ENCODE measurements around the gene NFIA. TPM values are rescaled to one million over a fixed set of nuclear protein-coding genes. Genes with fewer than 3 reads are reported as not detected.
A peak's percentile ranks its signal among the peaks of the same experiment; 100 is the strongest.

The NFIA gene
- total RNA-seq, 4 donors from 2014 or later = 32.0 to 160 (median 32.9) TPM

GRCh38 chr1:61449410-61449809, 367.0 kb downstream of the NFIA start:
- DNase-seq = no peak
- Histone ChIP-seq H3K4me1 (peaks cover 0 to 38% (median 3%) of the 10 kb centered on the region in 4 donors), H3K36me3 (no peaks in the 10 kb centered on the region), H3K9me3 (no peaks in the 10 kb centered on the region), H3K4me3 (no peak overlapping the region), H3K27ac (peak overlapping the region in 3 of 4 donors; percentile 16 to 65 (median 56)), H3K27me3 (no peaks in the 10 kb centered on the region)
- TF ChIP-seq CTCF (IDR thresholded peaks at IDR 0.05) (no peak), POLR2A (IDR thresholded peaks at IDR 0.05) (no peak)

DNA sequence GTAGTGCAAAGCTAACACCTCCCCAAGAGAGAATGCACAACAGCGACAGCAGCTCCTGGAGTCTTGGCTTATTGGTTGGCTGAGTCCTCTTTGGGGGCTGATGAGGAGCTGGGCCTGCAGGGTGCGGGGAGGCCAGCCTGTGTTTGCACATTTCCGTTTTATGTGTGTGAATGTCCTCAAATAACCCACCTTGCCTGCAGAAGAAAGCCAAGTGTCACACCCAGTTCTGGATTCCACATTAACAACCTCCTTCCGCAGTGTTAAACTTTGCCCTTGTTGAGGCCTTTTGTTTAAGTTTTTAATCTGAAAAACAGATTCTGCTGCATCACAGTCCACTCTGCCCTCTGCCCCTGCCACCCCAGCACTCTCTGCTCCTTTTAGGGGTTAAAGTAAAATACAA, 368.1 kb downstream of the NFIA start:
- Histone ChIP-seq H3K4me1 (peaks cover 0 to 37% (median 3%) of the 10 kb centered on the region in 4 donors), H3K27me3 (no peaks in the 10 kb centered on the region), H3K36me3 (peaks cover 0 to 2% (median 0%) of the 10 kb centered on the region in 3 donors), H3K27ac (peak overlapping the region; percentile 20 to 65 (median 52)), H3K9me3 (no peaks in the 10 kb centered on the region), H3K4me3 (no peak overlapping the region)
- TF ChIP-seq CTCF (IDR thresholded peaks at IDR 0.05) (no peak), POLR2A (IDR thresholded peaks at IDR 0.05) (no peak)
- DNase-seq = no peak

DNA sequence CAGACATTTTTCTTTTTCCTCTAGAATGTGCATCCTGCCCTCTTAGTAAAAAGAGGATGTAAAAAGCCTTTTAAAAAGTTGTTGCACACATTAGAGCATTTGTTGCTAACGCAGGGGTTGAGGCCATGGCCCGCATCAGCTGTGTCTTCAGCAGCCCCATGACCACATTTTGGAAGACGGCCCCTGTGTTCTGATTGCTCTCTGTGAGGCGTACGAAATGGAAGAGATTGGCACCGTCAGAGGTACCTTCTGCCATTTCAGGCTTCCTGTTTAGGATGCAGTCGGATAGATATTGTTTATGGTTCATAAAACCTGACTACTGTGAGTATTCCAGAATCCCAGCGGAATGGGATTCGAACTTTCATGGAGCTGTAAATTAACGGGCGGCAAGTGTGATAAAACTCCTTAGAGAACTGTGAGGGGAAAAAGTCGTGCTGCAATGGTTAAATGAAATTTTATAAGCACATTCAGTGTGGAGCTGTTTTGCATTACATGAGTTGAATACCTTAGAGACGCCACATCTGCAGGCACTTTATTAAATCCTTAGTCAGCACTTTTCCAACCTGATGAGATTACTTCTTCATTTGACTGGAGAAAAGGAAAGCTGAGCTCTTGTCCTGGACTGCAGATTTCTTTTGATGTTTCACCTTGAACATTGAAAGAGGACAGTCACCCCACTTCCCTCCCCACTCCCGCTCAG, 368.7 kb downstream of the NFIA start:
- Histone ChIP-seq H3K4me1 (peaks cover 0 to 37% (median 3%) of the 10 kb centered on the region in 4 donors), H3K27ac (peak overlapping the region in 3 of 4 donors; percentile 48 to 65 (median 56)), H3K9me3 (no peaks in the 10 kb centered on the region), H3K27me3 (no peaks in the 10 kb centered on the region), H3K4me3 (no peak overlapping the region), H3K36me3 (peaks cover 0 to 7% (median 0%) of the 10 kb centered on the region in 3 donors)
- no peak for TF ChIP-seq POLR2A (IDR thresholded peaks at IDR 0.05)
- TF ChIP-seq CTCF (IDR thresholded peaks at IDR 0.05) = no peak
- no peak for DNase-seq

DNA sequence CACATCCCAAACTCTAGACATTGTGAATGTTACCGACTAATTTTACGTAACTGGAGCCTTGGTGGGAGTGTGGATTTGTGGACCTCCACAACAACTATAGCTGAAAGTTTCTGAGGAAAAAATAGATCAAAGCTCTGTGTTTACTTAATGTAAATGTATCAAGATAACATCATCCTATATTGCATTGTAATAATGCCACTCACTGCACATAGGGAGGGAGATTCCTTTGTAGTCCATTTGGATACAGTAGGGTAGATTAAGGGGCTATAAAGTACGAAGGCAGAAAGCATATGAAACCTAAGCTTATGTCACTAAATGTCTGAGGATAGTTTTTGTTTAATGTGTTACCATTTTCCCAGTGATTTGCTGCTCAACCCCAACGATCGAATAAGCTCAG, 369.2 kb downstream of the NFIA start:
- no peak overlapping the region for H3K4me3 ChIP-seq
- peak overlapping the region in 2 of 4 donors; percentile 48 to 56 for H3K27ac ChIP-seq
- no peaks in the 10 kb centered on the region for H3K9me3 ChIP-seq
- peaks cover 0 to 37% (median 3%) of the 10 kb centered on the region in 4 donors for H3K4me1 ChIP-seq
- DNase-seq = no peak
- no peak for TF ChIP-seq CTCF (IDR thresholded peaks at IDR 0.05)
- TF ChIP-seq POLR2A (IDR thresholded peaks at IDR 0.05) = no peak
- H3K36me3 ChIP-seq = peaks cover 0 to 8% (median 0%) of the 10 kb centered on the region in 3 donors
- no peaks in the 10 kb centered on the region for H3K27me3 ChIP-seq

GRCh38 chr1:61452176-61453035, 370.0 kb downstream of the NFIA start:
- Histone ChIP-seq H3K9me3 (no peaks in the 10 kb centered on the region), H3K4me3 (no peak overlapping the region), H3K4me1 (peaks cover 0 to 37% (median 3%) of the 10 kb centered on the region in 4 donors), H3K27me3 (no peaks in the 10 kb centered on the region), H3K27ac (peak overlapping the region in 1 of 4 donors; percentile 53), H3K36me3 (peaks cover 0 to 8% (median 0%) of the 10 kb centered on the region in 3 donors)
- TF ChIP-seq CTCF (IDR thresholded peaks at IDR 0.05) = no peak
- no peak for TF ChIP-seq POLR2A (IDR thresholded peaks at IDR 0.05)
- DNase-seq = no peak

All from Peyer's patch (tissue), 4 donors.